ENCODE measurements around the gene PRRG1.
A peak's percentile ranks its signal among the peaks of the same experiment; 100 is the strongest.
"Not testable (repeated sequence)": the region's sequence is repeated elsewhere in the genome, so short reads cannot be mapped to it uniquely, and the experiment has no call there.

Gene PRRG1

GRCh38 chrX:37349221-37350033 lies at the start of gene PRRG1:
Gene PRRG1 (plus strand): TSS chrX:37349364. CDS start chrX:37406250, 56,886 bp downstream.
- no peak for TF ChIP-seq CTCF (conservative IDR thresholded peaks at IDR 0.05)
- H3K27ac ChIP-seq = peak within 1 kb of the TSS; percentile 62

DNA sequence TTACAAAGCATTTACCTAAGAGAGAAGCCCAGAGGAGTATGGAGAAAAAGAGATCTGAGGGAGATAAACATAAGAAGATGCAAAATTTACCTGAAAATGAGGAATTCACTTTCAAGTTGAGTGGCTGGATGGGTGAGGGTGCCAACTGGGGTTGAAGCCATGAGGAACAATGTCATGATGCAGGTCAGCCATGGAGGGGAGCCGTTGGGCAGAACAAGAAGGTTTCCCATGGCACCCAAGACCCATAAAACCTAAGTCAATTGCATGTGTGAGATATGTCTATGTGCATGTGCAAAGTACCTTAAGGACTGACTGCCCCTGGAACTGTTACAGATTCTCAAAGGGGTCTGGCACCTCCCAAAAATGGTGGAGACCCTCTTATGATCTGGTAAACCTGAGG lies 46.6 kb upstream of the PRRG1 start:
- H3K27ac ChIP-seq = no peak overlapping the region
- TF ChIP-seq CTCF (conservative IDR thresholded peaks at IDR 0.05) = no peak

- not testable (repeated sequence) for H3K27ac ChIP-seq
Observed at GRCh38 chrX:37305238-37305637, 43.9 kb upstream of the PRRG1 start.

DNA sequence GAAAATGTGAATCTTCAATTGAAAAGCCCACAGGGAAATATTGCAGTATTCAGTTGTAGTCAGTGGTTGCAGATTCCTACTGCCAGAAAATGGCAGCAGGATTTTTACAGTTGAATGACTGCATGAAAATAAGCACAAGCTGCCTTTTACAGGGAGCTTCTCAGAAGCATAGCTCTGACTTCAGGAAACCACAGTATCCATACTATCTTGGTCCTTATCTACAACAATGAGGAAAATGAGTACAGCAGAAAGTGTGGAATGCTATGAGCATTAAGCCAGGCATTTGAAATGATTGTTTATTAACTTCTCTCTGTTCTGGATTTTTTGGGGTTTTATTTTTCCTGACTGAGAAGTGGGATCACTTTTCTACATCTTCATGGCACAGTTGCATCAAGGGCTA lies 34.6 kb upstream of the PRRG1 start:
- no peak overlapping the region for H3K27ac ChIP-seq
- TF ChIP-seq CTCF (conservative IDR thresholded peaks at IDR 0.05) = no peak

GRCh38 chrX:37315511-37316248 lies 33.5 kb upstream of the PRRG1 start:
- TF ChIP-seq CTCF (conservative IDR thresholded peaks at IDR 0.05) = no peak
- H3K27ac ChIP-seq = no peak overlapping the region

DNA sequence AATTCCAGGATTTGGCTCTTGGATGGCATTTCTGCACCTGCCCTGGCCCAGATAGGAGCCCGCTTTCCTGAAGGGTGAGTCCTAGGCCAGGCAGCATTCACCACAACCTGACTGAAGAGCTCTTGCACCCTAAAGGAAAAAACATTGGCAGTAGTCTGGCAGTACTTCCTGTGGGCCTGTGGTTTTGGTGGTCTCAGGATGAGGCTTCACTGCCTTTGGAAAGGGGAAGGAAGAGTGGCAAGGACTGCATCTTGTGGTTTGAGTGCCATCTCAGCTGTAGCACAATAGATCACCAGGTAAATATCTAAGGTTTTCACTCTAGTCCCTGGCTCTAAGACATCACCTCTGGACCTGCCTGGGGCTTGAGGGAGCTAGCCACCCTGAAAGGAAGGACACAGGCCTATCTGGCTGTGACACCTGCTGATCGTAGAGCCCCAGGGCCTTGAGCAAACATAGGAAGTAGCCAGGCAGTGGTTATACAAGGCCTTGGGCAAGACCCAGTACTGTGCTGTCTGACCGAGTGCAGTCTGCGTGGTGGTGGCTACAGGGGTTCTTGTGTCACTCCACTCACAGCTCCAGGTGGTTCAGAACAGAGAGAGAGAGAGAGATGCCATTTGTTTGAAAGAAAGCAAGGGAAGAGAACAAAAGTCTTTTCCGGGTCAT lies 28.5 kb upstream of the PRRG1 start:
- H3K27ac ChIP-seq = no peak overlapping the region
- no peak for TF ChIP-seq CTCF (conservative IDR thresholded peaks at IDR 0.05)

GRCh38 chrX:37330642-37331041 lies 18.5 kb upstream of the PRRG1 start:
- no peak for TF ChIP-seq CTCF (conservative IDR thresholded peaks at IDR 0.05)

More at GRCh38 chrX:37330642-37331041, 18.5 kb upstream of the PRRG1 start:
- no peak overlapping the region for H3K27ac ChIP-seq
